GM21529 (cell line): ENCODE measurements around the gene KLHL8.
"Not testable (repeated sequence)": the region's sequence is repeated elsewhere in the genome, so short reads cannot be mapped to it uniquely, and the experiment has no call there.

Source experiments
- ATAC-seq: cut with Tn5 transposase; IDR thresholded peaks from one replicate; pipeline ENCODE4 v1.9.1; 2021; ENCODE audit not compliant: unreplicated experiment

KLHL8 gene

DNA sequence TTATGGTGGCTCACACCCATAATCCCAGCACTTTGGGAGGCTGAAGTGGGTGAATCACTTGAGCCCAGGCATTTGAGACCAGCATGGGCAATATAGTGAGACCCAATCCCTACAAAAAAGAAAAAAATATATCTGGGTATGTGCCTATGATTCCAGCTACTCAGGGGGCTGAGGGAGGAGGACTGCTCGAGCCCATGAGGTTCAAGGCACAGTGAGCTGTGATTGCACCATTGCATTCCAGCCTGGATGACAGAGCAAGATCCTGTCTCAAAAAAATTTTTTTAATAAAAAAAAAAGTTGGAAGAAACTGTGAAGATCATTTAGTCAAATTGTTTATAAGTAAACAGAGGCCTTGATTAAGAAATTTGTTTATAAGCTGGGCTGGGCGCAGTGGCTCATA, 39.7 kb downstream of the KLHL8 start:
- no peak for ATAC-seq

- ATAC-seq = no peak
Observed at GRCh38 chr4:87179751-87180150, 40.7 kb downstream of the KLHL8 start.

GRCh38 chr4:87174672-87175071, 45.7 kb downstream of the KLHL8 start:
- ATAC-seq = no peak

- no peak for ATAC-seq
Observed at GRCh38 chr4:87171944-87172343, 48.5 kb downstream of the KLHL8 start.

- no peak for ATAC-seq
Observed at GRCh38 chr4:87166296-87166854, 54.0 kb downstream of the KLHL8 start.

DNA sequence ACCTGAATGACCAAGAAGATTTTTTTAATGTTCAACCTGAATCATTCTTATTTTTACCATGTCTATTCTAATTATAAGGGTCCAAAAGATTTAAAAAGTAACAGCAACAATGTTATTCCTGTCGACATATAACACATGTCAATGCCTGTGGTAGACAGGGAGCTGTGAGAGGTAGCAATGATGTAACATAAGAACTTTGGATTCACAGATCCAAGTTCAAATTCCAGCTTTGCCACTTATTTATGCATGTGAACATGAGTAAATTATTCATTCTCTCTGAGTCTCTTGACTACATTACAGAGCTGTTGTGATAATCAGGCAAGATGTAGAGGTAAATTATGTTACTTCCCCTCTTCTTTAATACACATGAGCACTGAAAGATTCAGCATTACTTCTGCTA, 54.5 kb downstream of the KLHL8 start:
- ATAC-seq = no peak

GRCh38 chr4:87153078-87153870, 67.1 kb downstream of the KLHL8 start:
- ATAC-seq = no peak

DNA sequence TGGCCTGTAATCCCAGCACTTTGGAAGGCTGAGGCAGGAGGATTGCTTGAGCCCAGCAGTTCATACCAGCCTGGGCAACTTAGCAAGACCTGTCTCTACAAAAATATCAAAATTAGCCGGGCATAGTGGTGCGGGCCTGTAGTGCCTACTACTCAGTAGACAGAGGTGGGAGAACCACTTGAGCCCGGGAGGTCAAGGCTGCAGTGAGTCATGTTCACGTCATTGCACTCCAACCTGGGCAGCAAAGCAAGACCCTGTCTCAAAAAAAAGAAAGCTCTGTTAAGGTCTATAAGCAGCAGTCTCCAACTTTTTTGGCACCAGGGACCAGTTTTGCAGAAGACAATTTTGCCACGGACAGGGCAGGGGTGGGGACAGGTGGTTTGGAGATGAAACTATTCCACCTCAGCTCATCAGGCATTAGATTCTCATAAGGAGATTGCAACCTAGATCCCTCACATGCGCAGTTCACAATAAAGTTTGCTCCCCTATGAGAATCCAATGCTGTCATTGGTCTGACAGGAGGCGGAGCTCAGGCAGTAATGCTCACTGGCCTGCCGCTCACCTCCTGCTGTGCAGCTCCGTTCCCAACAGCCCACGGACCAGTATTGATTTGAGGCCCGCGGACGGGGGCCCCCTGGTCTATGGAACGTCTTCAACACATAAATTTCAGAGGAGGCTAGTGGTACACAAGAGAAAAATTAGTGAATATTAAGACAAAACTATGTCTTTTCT, 67.9 kb downstream of the KLHL8 start:
- no peak for ATAC-seq

- no peak for ATAC-seq
Observed at GRCh38 chr4:87151730-87152129, 68.7 kb downstream of the KLHL8 start.

DNA sequence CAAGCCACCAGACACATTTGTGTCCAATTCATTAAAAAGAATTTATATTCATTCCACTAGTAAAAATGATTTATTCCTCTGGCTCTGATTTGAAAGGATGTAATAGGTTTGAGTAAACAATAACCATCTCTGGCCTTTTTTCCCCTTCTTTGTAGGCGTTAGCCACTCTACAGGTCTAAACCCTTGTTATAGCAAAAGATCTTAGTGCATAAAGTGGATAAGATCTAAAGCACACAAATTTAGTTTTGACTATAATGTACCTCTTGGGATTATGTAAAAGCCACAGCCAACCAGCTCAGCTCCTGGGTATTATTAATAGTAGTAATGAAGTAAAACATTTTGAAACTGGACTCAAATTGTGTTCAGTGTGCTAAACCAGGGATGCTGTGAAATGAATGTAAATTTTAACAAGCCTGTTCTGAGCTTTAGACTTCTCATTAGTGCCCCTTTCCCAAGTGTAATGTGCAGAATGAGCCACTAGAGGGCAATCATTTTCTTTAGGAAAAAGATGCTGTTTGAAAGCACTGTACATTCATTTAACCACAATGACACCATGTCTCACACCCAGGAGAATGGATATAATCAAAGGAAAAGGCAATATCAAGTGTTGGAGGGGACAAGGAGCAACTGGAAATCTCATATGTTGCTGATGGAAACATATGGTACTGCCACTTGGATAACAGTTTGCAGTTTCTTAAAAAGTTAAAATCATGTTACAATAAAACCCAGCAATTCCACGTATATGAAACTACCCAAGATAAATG, 69.7 kb downstream of the KLHL8 start:
- ATAC-seq = peak; percentile 67

GRCh38 chr4:87147116-87147515, 73.3 kb downstream of the KLHL8 start:
- ATAC-seq = no peak

- ATAC-seq = not testable (repeated sequence)
Observed at GRCh38 chr4:87145934-87146333, 74.5 kb downstream of the KLHL8 start.

DNA sequence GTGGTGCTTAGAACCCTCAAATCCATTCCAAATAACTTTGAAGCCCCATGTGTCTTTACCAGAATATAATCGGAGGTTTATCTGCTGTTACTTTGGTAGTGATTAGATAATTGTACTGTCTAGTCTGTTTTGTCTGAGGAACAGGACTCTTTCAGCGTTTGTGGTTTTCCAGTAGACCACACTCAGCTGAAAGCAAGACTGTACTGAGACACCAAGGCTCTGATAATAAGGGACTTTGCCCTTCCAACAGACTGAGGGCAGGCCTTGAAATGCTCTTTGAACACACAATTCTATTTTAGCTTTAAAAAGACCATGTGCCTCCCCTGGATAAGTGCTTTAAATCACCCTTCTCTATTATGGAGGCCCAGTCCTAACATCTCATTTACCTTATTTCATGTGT, 76.1 kb downstream of the KLHL8 start:
- no peak for ATAC-seq

DNA sequence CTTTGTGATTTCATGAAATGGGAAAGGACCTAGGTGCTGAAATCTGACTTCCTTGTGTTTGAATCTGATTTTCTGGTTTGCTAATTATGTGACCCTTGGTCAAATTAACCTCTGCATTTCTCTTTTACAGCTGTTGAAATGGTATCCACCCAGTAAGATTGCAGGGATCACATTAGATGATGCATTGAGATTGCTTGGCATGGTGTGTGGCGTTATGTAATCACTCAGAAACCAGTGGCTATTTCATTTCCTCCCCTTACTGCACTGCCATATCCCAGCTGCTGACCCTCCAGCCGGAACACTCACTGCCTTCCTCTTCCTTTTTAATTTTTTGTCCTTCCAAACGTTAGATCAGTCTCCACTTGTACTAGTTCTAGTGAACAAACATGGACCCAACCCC, 79.0 kb downstream of the KLHL8 start:
- no peak for ATAC-seq

DNA sequence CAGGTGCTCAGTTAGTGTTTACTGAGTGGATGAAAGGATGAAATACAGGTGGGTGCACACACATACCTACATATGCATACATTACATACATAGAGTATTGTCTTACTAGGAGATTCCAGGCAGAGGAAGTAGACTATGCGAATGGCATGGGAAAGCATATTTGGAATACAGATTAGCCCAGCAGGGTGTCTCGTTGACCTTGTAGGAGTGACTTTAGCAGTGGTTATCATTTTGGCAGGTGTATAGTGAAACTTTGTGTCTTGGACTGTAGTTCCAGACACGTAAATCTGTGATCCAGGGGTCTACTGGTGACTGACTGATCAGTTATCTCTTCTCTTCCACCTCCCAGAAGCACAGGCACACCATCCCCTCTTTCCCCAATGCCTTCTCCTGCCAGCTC, 86.3 kb downstream of the KLHL8 start:
- no peak for ATAC-seq

- ATAC-seq = no peak
Observed at GRCh38 chr4:87133183-87133582, 87.2 kb downstream of the KLHL8 start.

GRCh38 chr4:87132035-87132434, 88.4 kb downstream of the KLHL8 start:
- ATAC-seq = no peak

DNA sequence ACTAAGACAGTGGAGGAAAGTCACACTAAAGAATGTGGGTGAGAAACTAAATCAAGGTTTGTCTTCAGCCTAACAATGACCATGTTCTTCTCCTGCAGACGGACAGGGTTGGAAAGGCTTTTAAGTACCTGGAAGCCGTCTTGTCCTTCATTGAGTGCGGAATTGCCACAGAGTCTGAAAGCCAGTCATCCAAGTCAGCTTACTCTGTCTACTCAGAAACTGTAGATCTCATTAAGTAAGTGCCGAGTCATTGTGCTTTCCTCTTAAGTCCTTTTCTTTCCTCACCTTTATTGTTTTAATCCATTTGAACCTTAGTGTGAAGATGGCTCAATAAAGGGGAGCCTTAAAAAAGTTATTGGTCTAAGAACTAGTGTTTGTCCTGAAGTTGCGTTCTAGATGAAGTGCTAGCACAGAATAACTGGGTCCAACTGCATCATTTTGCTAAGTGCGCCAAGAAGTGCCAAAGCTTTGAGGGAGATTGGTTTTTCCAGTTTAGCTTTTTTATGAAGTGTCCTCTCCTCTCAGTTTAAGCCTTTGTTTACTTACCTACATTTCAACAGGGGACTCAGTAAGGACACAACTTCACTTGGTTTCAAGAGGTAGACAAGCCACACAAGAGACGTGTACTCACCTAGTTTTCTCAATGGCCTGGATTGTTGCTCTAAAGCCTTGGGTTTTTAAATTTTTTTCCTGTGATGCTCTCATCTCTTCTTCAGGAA, 89.3 kb downstream of the KLHL8 start:
- ATAC-seq = no peak

GRCh38 chr4:87129681-87130080, 90.7 kb downstream of the KLHL8 start:
- ATAC-seq = no peak

DNA sequence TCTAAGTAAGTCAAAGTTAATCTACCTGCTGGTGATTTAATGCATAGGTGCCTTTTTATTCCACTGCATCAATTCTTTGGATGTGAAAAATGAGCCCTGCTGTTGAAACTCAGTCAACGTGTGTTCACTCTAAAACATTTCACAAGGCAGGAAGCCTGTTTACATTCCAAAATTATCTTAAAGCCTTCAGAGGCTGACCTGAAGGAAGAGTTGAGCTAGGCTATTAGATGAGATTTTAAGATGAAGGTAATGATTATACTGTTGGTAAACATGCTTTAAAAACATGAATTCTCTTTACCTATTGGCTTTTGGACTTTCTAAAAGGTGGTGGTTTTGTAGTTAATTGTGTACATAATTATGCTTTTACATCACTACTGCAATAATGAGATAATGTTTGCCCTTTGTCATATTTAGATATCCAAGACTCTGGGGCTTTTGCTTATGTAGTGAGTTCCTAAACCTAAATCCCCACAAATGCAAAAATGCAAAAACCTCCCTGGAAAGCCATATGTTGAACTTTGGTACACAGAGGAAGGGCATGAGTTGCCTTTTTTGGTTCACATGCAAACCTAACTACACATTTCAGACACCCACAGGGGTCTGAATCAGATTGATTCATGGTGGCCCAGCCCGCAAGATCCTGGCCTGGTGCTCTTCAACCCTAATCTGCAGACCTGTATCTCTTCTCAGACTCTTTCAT, 92.3 kb downstream of the KLHL8 start:
- no peak for ATAC-seq
